Type B pancreatic cell (in vitro differentiated cells): ENCODE measurements around the gene BABAM2. TPM values are rescaled to one million over a fixed set of nuclear protein-coding genes. Genes with fewer than 3 reads are reported as not detected.
A peak's percentile ranks its signal among the peaks of the same experiment; 100 is the strongest.

ENCODE experiments used
- DNase-seq: peaks from one replicate; pipeline ENCODE4 v3.0.0; 2021; ENCODE audit warnings: mixed read lengths; ENCODE audit not compliant: unreplicated experiment; ENCODE audit errors: extremely low spot score
- H3K27ac Mint-ChIP-seq: 2 replicates; pipeline ENCODE4 v1.8.0; 2021; ENCODE audit warnings: mild to moderate bottlenecking, mixed read lengths
- H3K27me3 Mint-ChIP-seq: 2 replicates; pipeline ENCODE4 v1.8.0; 2021; ENCODE audit warnings: mixed read lengths
- H3K36me3 Mint-ChIP-seq: 2 replicates; pipeline ENCODE4 v1.8.0; 2021; ENCODE audit warnings: mixed read lengths
- H3K4me1 Mint-ChIP-seq: one replicate; pipeline ENCODE4 v1.8.0; 2021; ENCODE audit warnings: mixed read lengths; ENCODE audit not compliant: unreplicated experiment
- H3K4me3 Mint-ChIP-seq: 2 replicates; pipeline ENCODE4 v1.8.0; 2021; ENCODE audit warnings: mild to moderate bottlenecking, mixed read lengths
- H3K9me3 Mint-ChIP-seq: 2 replicates; pipeline ENCODE4 v1.8.0; 2021; ENCODE audit warnings: mixed read lengths
- CTCF ChIP-seq: fragments of 200-600 bp; sonication (generic); conservative IDR thresholded peaks from 2 replicates; pipeline ENCODE4 v1.5.0; 2021; ENCODE audit warnings: antibody characterized with exemption, mild to moderate bottlenecking
- total RNA-seq: library from RNA; stranded (reverse); gene quantifications from 2 replicates; pipeline ENCODE4 v1.2.1, GENCODE V29; 2021; ENCODE audit warnings: low replicate concordance

The BABAM2 gene
- total RNA-seq, 1 donor from 2014 or later: 30.4 TPM

GRCh38 chr2:27887111-27887510 is 3.4 kb upstream of the BABAM2 start:
- H3K27me3 Mint-ChIP-seq: peaks cover 3% of the 10 kb centered on the region

GRCh38 chr2:27887830-27888229 is 2.7 kb upstream of the BABAM2 start:
- peaks cover 3% of the 10 kb centered on the region for H3K27me3 Mint-ChIP-seq
- TF ChIP-seq CTCF: no peak
- H3K36me3 Mint-ChIP-seq: no peaks in the 10 kb centered on the region
- no peak for DNase-seq
- no peak overlapping the region for H3K27ac Mint-ChIP-seq
- no peaks in the 10 kb centered on the region for H3K9me3 Mint-ChIP-seq
- H3K4me1 Mint-ChIP-seq: peaks cover 21% of the 10 kb centered on the region
- no peak overlapping the region for H3K4me3 Mint-ChIP-seq

More at GRCh38 chr2:27887111-27887510, 3.4 kb upstream of the BABAM2 start:
- Mint-ChIP-seq H3K4me3 (no peak overlapping the region), H3K36me3 (no peaks in the 10 kb centered on the region), H3K27ac (no peak overlapping the region), H3K9me3 (peaks cover 3% of the 10 kb centered on the region), H3K4me1 (peaks cover 15% of the 10 kb centered on the region)
- DNase-seq: no peak
- TF ChIP-seq CTCF: no peak

DNA sequence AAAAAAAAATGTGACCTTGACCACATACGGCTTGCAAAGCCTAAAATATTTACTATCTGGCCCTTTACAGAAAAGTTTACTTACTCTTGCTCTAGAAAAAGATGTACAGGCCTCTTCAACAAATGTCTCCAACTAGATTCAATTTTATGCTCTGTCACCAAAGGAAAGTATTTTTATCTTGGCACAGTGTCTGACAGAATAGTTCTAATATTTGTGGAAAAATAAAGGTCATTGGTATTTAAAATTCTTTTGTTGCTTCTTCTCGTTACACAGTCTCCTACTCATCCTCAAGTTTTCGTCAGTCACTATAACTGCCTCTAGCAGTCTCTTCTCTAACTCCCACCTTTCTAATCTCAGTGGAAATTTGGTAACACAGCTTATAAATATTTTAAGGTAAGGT is 1.7 kb upstream of the BABAM2 start:
- DNase-seq: no peak
- Mint-ChIP-seq H3K4me3 (peak overlapping the region; percentile 100), H3K27ac (no peak overlapping the region), H3K27me3 (peaks cover 3% of the 10 kb centered on the region), H3K36me3 (no peaks in the 10 kb centered on the region), H3K4me1 (peaks cover 21% of the 10 kb centered on the region), H3K9me3 (no peaks in the 10 kb centered on the region)
- no peak for TF ChIP-seq CTCF

- Mint-ChIP-seq H3K27ac (peak overlapping the region; percentile 99), H3K36me3 (peaks cover 4% of the 10 kb centered on the region), H3K27me3 (peaks cover 3% of the 10 kb centered on the region), H3K4me1 (peaks cover 26% of the 10 kb centered on the region), H3K4me3 (peak overlapping the region; percentile 100), H3K9me3 (no peaks in the 10 kb centered on the region)
- no peak for TF ChIP-seq CTCF
- no peak for DNase-seq
Measured at GRCh38 chr2:27889774-27890145, 769 bp upstream of the BABAM2 start.

GRCh38 chr2:27890924-27891672 is 569 bp downstream of the BABAM2 start:
- H3K4me1 Mint-ChIP-seq: peaks cover 26% of the 10 kb centered on the region
- peak overlapping the region; percentile 100 for H3K4me3 Mint-ChIP-seq
- peaks cover 8% of the 10 kb centered on the region for H3K36me3 Mint-ChIP-seq
- DNase-seq: no peak
- peak overlapping the region; percentile 99 for H3K27ac Mint-ChIP-seq
- H3K9me3 Mint-ChIP-seq: no peaks in the 10 kb centered on the region
- no peak for TF ChIP-seq CTCF
- H3K27me3 Mint-ChIP-seq: peaks cover 3% of the 10 kb centered on the region
